Activated naive CD8-positive, alpha-beta T cell (primary cell): ENCODE data around the gene ADAMTS14.

Experiments used
- H3K27ac Mint-ChIP-seq: one replicate; pipeline ENCODE4 v1.8.0; 2021; ENCODE audit warnings: mixed read lengths
- H3K27me3 Mint-ChIP-seq: one replicate; pipeline ENCODE4 v1.8.0; 2021; ENCODE audit warnings: mixed read lengths
- H3K36me3 Mint-ChIP-seq: one replicate; pipeline ENCODE4 v1.8.0; 2021; ENCODE audit warnings: mixed read lengths
- H3K4me1 Mint-ChIP-seq: one replicate; pipeline ENCODE4 v1.8.0; 2021; ENCODE audit warnings: low read depth, mixed read lengths
- H3K4me3 Mint-ChIP-seq: one replicate; pipeline ENCODE4 v1.8.0; 2021; ENCODE audit warnings: mild to moderate bottlenecking, mixed read lengths
- H3K9me3 Mint-ChIP-seq: one replicate; pipeline ENCODE4 v1.8.0; 2021; ENCODE audit warnings: low read depth, mixed read lengths

Gene ADAMTS14

GRCh38 chr10:70691611-70692010 lies 19.3 kb downstream of the ADAMTS14 start:
- H3K4me1 Mint-ChIP-seq, result no peaks in the 10 kb centered on the region
- no peak overlapping the region for H3K27ac Mint-ChIP-seq
- no peaks in the 10 kb centered on the region for H3K36me3 Mint-ChIP-seq
- H3K4me3 Mint-ChIP-seq, result no peak overlapping the region
- no peaks in the 10 kb centered on the region for H3K9me3 Mint-ChIP-seq
- H3K27me3 Mint-ChIP-seq, result no peaks in the 10 kb centered on the region

GRCh38 chr10:70692043-70692603 lies 19.8 kb downstream of the ADAMTS14 start:
- Mint-ChIP-seq H3K27ac (no peak overlapping the region), H3K36me3 (no peaks in the 10 kb centered on the region), H3K4me3 (no peak overlapping the region), H3K9me3 (no peaks in the 10 kb centered on the region), H3K4me1 (no peaks in the 10 kb centered on the region), H3K27me3 (no peaks in the 10 kb centered on the region)

GRCh38 chr10:70693619-70694335 lies 21.5 kb downstream of the ADAMTS14 start:
- Mint-ChIP-seq H3K9me3 (no peaks in the 10 kb centered on the region), H3K4me1 (no peaks in the 10 kb centered on the region), H3K27ac (no peak overlapping the region), H3K36me3 (no peaks in the 10 kb centered on the region), H3K4me3 (no peak overlapping the region), H3K27me3 (no peaks in the 10 kb centered on the region)

GRCh38 chr10:70694418-70695141 lies 22.3 kb downstream of the ADAMTS14 start:
- Mint-ChIP-seq H3K27ac (no peak overlapping the region), H3K27me3 (no peaks in the 10 kb centered on the region), H3K4me1 (no peaks in the 10 kb centered on the region), H3K36me3 (no peaks in the 10 kb centered on the region), H3K4me3 (no peak overlapping the region), H3K9me3 (no peaks in the 10 kb centered on the region)

- Mint-ChIP-seq H3K27me3 (no peaks in the 10 kb centered on the region), H3K9me3 (no peaks in the 10 kb centered on the region), H3K4me1 (no peaks in the 10 kb centered on the region), H3K27ac (no peak overlapping the region), H3K36me3 (no peaks in the 10 kb centered on the region), H3K4me3 (no peak overlapping the region)
Observed at GRCh38 chr10:70695241-70696030, 23.1 kb downstream of the ADAMTS14 start.

- Mint-ChIP-seq H3K4me3 (no peak overlapping the region), H3K36me3 (no peaks in the 10 kb centered on the region), H3K27me3 (no peaks in the 10 kb centered on the region), H3K27ac (no peak overlapping the region), H3K4me1 (no peaks in the 10 kb centered on the region), H3K9me3 (no peaks in the 10 kb centered on the region)
Observed at GRCh38 chr10:70698211-70698610, 25.9 kb downstream of the ADAMTS14 start.

GRCh38 chr10:70699063-70699658 lies 26.9 kb downstream of the ADAMTS14 start:
- no peak overlapping the region for H3K27ac Mint-ChIP-seq
- H3K27me3 Mint-ChIP-seq, result no peaks in the 10 kb centered on the region
- no peak overlapping the region for H3K4me3 Mint-ChIP-seq
- H3K36me3 Mint-ChIP-seq, result no peaks in the 10 kb centered on the region
- no peaks in the 10 kb centered on the region for H3K9me3 Mint-ChIP-seq
- no peaks in the 10 kb centered on the region for H3K4me1 Mint-ChIP-seq

GRCh38 chr10:70699659-70700174 lies 27.4 kb downstream of the ADAMTS14 start:
- no peaks in the 10 kb centered on the region for H3K36me3 Mint-ChIP-seq
- H3K4me3 Mint-ChIP-seq, result no peak overlapping the region
- no peak overlapping the region for H3K27ac Mint-ChIP-seq
- no peaks in the 10 kb centered on the region for H3K9me3 Mint-ChIP-seq
- no peaks in the 10 kb centered on the region for H3K4me1 Mint-ChIP-seq
- H3K27me3 Mint-ChIP-seq, result no peaks in the 10 kb centered on the region

- no peaks in the 10 kb centered on the region for H3K27me3 Mint-ChIP-seq
- H3K36me3 Mint-ChIP-seq, result no peaks in the 10 kb centered on the region
- H3K4me1 Mint-ChIP-seq, result no peaks in the 10 kb centered on the region
- no peak overlapping the region for H3K27ac Mint-ChIP-seq
- H3K9me3 Mint-ChIP-seq, result no peaks in the 10 kb centered on the region
- H3K4me3 Mint-ChIP-seq, result no peak overlapping the region
Observed at GRCh38 chr10:70702190-70702763, 30.0 kb downstream of the ADAMTS14 start.

- Mint-ChIP-seq H3K4me1 (no peaks in the 10 kb centered on the region), H3K27ac (no peak overlapping the region), H3K27me3 (no peaks in the 10 kb centered on the region), H3K4me3 (no peak overlapping the region), H3K36me3 (no peaks in the 10 kb centered on the region), H3K9me3 (no peaks in the 10 kb centered on the region)
Observed at GRCh38 chr10:70704211-70704610, 31.9 kb downstream of the ADAMTS14 start.

- Mint-ChIP-seq H3K9me3 (no peaks in the 10 kb centered on the region), H3K36me3 (no peaks in the 10 kb centered on the region), H3K27ac (no peak overlapping the region), H3K4me3 (no peak overlapping the region), H3K4me1 (no peaks in the 10 kb centered on the region), H3K27me3 (no peaks in the 10 kb centered on the region)
Observed at GRCh38 chr10:70705121-70705861, 33.0 kb downstream of the ADAMTS14 start.

- no peaks in the 10 kb centered on the region for H3K36me3 Mint-ChIP-seq
- no peaks in the 10 kb centered on the region for H3K4me1 Mint-ChIP-seq
- no peak overlapping the region for H3K27ac Mint-ChIP-seq
- no peaks in the 10 kb centered on the region for H3K27me3 Mint-ChIP-seq
- no peak overlapping the region for H3K4me3 Mint-ChIP-seq
- no peaks in the 10 kb centered on the region for H3K9me3 Mint-ChIP-seq
Observed at GRCh38 chr10:70711177-70711576, 38.9 kb downstream of the ADAMTS14 start.

GRCh38 chr10:70711911-70712310 lies 39.6 kb downstream of the ADAMTS14 start:
- Mint-ChIP-seq H3K9me3 (no peaks in the 10 kb centered on the region), H3K4me3 (no peak overlapping the region), H3K27me3 (no peaks in the 10 kb centered on the region), H3K4me1 (no peaks in the 10 kb centered on the region), H3K27ac (no peak overlapping the region), H3K36me3 (no peaks in the 10 kb centered on the region)

- no peaks in the 10 kb centered on the region for H3K9me3 Mint-ChIP-seq
- H3K4me3 Mint-ChIP-seq, result no peak overlapping the region
- no peak overlapping the region for H3K27ac Mint-ChIP-seq
Observed at GRCh38 chr10:70714245-70714644, 41.9 kb downstream of the ADAMTS14 start.

More at GRCh38 chr10:70714245-70714644, 41.9 kb downstream of the ADAMTS14 start:
- no peaks in the 10 kb centered on the region for H3K4me1 Mint-ChIP-seq
- H3K27me3 Mint-ChIP-seq, result no peaks in the 10 kb centered on the region
- no peaks in the 10 kb centered on the region for H3K36me3 Mint-ChIP-seq
